Measurements from ENCODE around the gene GBP1.
"Not testable (repeated sequence)": the region's sequence is repeated elsewhere in the genome, so short reads cannot be mapped to it uniquely, and the experiment has no call there.

The GBP1 gene

GRCh38 chr1:89065079-89065868, at the start of gene GBP1:
Gene GBP1 (minus strand): TSS chr1:89065208. CDS start chr1:89063234, 1,974 bp downstream.
- peak; percentile 44 for DNase-seq

GRCh38 chr1:89114662-89115061, 49.7 kb upstream of the GBP1 start:
- DNase-seq = no peak

GRCh38 chr1:89112871-89113613, 48.0 kb upstream of the GBP1 start:
- DNase-seq = no peak

- DNase-seq = peak; percentile 3
These were observed 39.7 kb upstream of the GBP1 start for GRCh38 chr1:89104687-89105086.

- DNase-seq = no peak
These were observed 39.1 kb upstream of the GBP1 start for GRCh38 chr1:89104147-89104546.

GRCh38 chr1:89102021-89102420, 37.0 kb upstream of the GBP1 start:
- DNase-seq = no peak

GRCh38 chr1:89100412-89100811, 35.4 kb upstream of the GBP1 start:
- no peak for DNase-seq

GRCh38 chr1:89098857-89099256, 33.8 kb upstream of the GBP1 start:
- DNase-seq = peak; percentile 4

- DNase-seq = no peak
These were observed 30.7 kb upstream of the GBP1 start for GRCh38 chr1:89095737-89096136.

- no peak for DNase-seq
These were observed 25.0 kb upstream of the GBP1 start for GRCh38 chr1:89089962-89090361.

GRCh38 chr1:89088572-89088971, 23.6 kb upstream of the GBP1 start:
- DNase-seq = no peak

- no peak for DNase-seq
These were observed 22.2 kb upstream of the GBP1 start for GRCh38 chr1:89087241-89087640.

GRCh38 chr1:89085781-89086180, 20.8 kb upstream of the GBP1 start:
- DNase-seq = peak; percentile 74

- DNase-seq = no peak
These were observed 16.0 kb upstream of the GBP1 start for GRCh38 chr1:89081005-89081404.

GRCh38 chr1:89080068-89080467, 15.1 kb upstream of the GBP1 start:
- DNase-seq = not testable (repeated sequence)

GRCh38 chr1:89072466-89073065, 7.6 kb upstream of the GBP1 start:
- not testable (repeated sequence) for DNase-seq

GRCh38 chr1:89070509-89070908, 5.5 kb upstream of the GBP1 start:
- peak; percentile 8 for DNase-seq

GRCh38 chr1:89069951-89070350, 4.9 kb upstream of the GBP1 start:
- peak; percentile 43 for DNase-seq

GRCh38 chr1:89068291-89068690, 3.3 kb upstream of the GBP1 start:
- DNase-seq = no peak

- DNase-seq = no peak
These were observed 376 bp downstream of the GBP1 start for GRCh38 chr1:89064632-89065031.

GRCh38 chr1:89063094-89063493, 1.9 kb downstream of the GBP1 start:
- DNase-seq = no peak

- DNase-seq = no peak
These were observed 4.9 kb downstream of the GBP1 start for GRCh38 chr1:89060091-89060490.

- no peak for DNase-seq
These were observed 13.1 kb downstream of the GBP1 start for GRCh38 chr1:89051955-89052312.
